HEK293 (cell line): Measurements from ENCODE around the gene PWWP2A.
"Not testable (repeated sequence)": the region's sequence is repeated elsewhere in the genome, so short reads cannot be mapped to it uniquely, and the experiment has no call there.

Experiments
- CTCF ChIA-PET: fragments of 350-600 bp; formaldehyde crosslinking; extraction: SDS; loops from one replicate; lab custom pipeline; 2021; ENCODE audit warnings: antibody characterized with exemption; lab: Yijun Ruan, JAX
- POLR2A ChIA-PET: fragments of 300-600 bp; formaldehyde crosslinking; extraction: SDS; loops from one replicate; lab custom pipeline; 2020; ENCODE audit warnings: antibody characterized with exemption, inconsistent platforms; lab: Yijun Ruan, JAX
- H3K27ac ChIP-seq: fragments of 200-500 bp; sonication (Bioruptor generic); 2 replicates; pipeline ENCODE4 v1.5.1; 2014; ENCODE audit warnings: low read depth, low read length, control low read depth, inconsistent platforms; ENCODE audit errors: extremely low read depth
- H3K36me3 ChIP-seq, 2 experiments: fragments of 200-500 bp in 1 of 2; sonication (Bioruptor generic) in 1 of 2; 1 replicate in 1 of 2; 2 replicates in 1 of 2; pipeline ENCODE4 v1.5.1; 2014 to 2017; ENCODE audit warnings: inconsistent platforms in 2 of 2, low read length in 2 of 2; ENCODE audit not compliant: control insufficient read depth in 2 of 2, insufficient read depth in 1 of 2
- H3K4me1 ChIP-seq: fragments of 200-500 bp; sonication (Bioruptor generic); 2 replicates; pipeline ENCODE4 v1.5.1; 2014; ENCODE audit warnings: mild to moderate bottlenecking, low read length, inconsistent platforms; ENCODE audit not compliant: control insufficient read depth, insufficient read depth
- H3K4me3 ChIP-seq: 2 replicates; pipeline ENCODE4 v1.5.1; 2011; ENCODE audit warnings: low read depth, mild to moderate bottlenecking, control low read depth, low read length, moderate library complexity
- H3K9me3 ChIP-seq: fragments of 200-500 bp; sonication (Bioruptor generic); 2 replicates; pipeline ENCODE4 v1.5.1; 2014; ENCODE audit warnings: low read depth, low read length, inconsistent platforms; ENCODE audit not compliant: control insufficient read depth, insufficient read depth
- ATF2 ChIP-seq: fragments of 450-650 bp; formaldehyde crosslinking; IDR thresholded peaks from 2 replicates; pipeline ENCODE4 v1.5.1; 2016; ENCODE audit warnings: missing biosample characterization, missing genetic modification characterization, low read depth
- BCL11A ChIP-seq: fragments of 450-650 bp; formaldehyde crosslinking; IDR thresholded peaks from 2 replicates; pipeline ENCODE4 v1.5.1; 2016; ENCODE audit warnings: low read depth, missing biosample characterization, missing genetic modification characterization
- CTCF ChIP-seq: fragments of 450-650 bp; formaldehyde crosslinking; IDR thresholded peaks from 2 replicates; pipeline ENCODE4 v1.5.1; 2016; ENCODE audit warnings: missing biosample characterization, missing genetic modification characterization
- HOXA7 ChIP-seq: sonication (generic); formaldehyde crosslinking; IDR thresholded peaks from 2 replicates; pipeline ENCODE4 v1.8.1; 2022; ENCODE audit warnings: missing genetic modification reagents, borderline replicate concordance
- MZF1 ChIP-seq: fragments of 450-650 bp; formaldehyde crosslinking; IDR thresholded peaks from 2 replicates; pipeline ENCODE4 v1.5.1; 2017; ENCODE audit warnings: missing biosample characterization, missing genetic modification characterization, borderline replicate concordance
- PRDM1 ChIP-seq: fragments of 450-650 bp; formaldehyde crosslinking; IDR thresholded peaks from 2 replicates; pipeline ENCODE4; 2016; ENCODE audit warnings: missing biosample characterization, missing genetic modification characterization
- PRDM6 ChIP-seq: fragments of 450-650 bp; formaldehyde crosslinking; IDR thresholded peaks from 2 replicates; pipeline ENCODE4 v1.5.1; 2017; ENCODE audit warnings: missing biosample characterization, missing genetic modification characterization
- REST ChIP-seq: fragments of 450-650 bp; formaldehyde crosslinking; IDR thresholded peaks from 2 replicates; pipeline ENCODE4 v1.5.1; 2016; ENCODE audit warnings: missing biosample characterization, missing genetic modification characterization
- ZFP41 ChIP-seq: fragments of 450-650 bp; formaldehyde crosslinking; IDR thresholded peaks from 2 replicates; pipeline ENCODE4 v1.5.1; 2016; ENCODE audit warnings: missing biosample characterization, missing genetic modification characterization, borderline replicate concordance
- ZFP69B ChIP-seq: fragments of 450-650 bp; formaldehyde crosslinking; IDR thresholded peaks from 2 replicates; pipeline ENCODE4 v1.5.1; 2016; ENCODE audit warnings: missing biosample characterization, missing genetic modification characterization
- ZNF404 ChIP-seq: fragments of 450-650 bp; formaldehyde crosslinking; IDR thresholded peaks from 2 replicates; pipeline ENCODE4 v1.5.1; 2017; ENCODE audit warnings: missing biosample characterization, missing genetic modification characterization
- ZNF549 ChIP-seq: fragments of 450-650 bp; IDR thresholded peaks from 2 replicates; pipeline ENCODE4 v1.5.1; 2018; ENCODE audit warnings: missing biosample characterization, missing genetic modification characterization, mild to moderate bottlenecking, inconsistent platforms, moderate library complexity
- ZNF623 ChIP-seq: fragments of 450-650 bp; formaldehyde crosslinking; IDR thresholded peaks from 2 replicates; pipeline ENCODE4 v1.5.1; 2016; ENCODE audit warnings: missing biosample characterization, missing genetic modification characterization
- ZNF658 ChIP-seq: fragments of 450-650 bp; formaldehyde crosslinking; IDR thresholded peaks from 2 replicates; pipeline ENCODE4; 2016; ENCODE audit warnings: missing biosample characterization, missing genetic modification characterization
- ZNF776 ChIP-seq: fragments of 450-650 bp; formaldehyde crosslinking; IDR thresholded peaks from 2 replicates; pipeline ENCODE4 v1.5.0; 2017; ENCODE audit warnings: missing biosample characterization, missing genetic modification characterization, borderline replicate concordance
- ZNF777 ChIP-seq: fragments of 450-650 bp; formaldehyde crosslinking; IDR thresholded peaks from 2 replicates; pipeline ENCODE4 v1.5.1; 2017; ENCODE audit warnings: missing biosample characterization, missing genetic modification characterization, borderline replicate concordance
- ZSCAN18 ChIP-seq: fragments of 450-650 bp; formaldehyde crosslinking; IDR thresholded peaks from 2 replicates; pipeline ENCODE4 v1.5.1; 2016; ENCODE audit warnings: missing biosample characterization, missing genetic modification characterization
- ZXDB ChIP-seq: fragments of 450-650 bp; formaldehyde crosslinking; IDR thresholded peaks from 2 replicates; pipeline ENCODE4 v1.5.1; 2016; ENCODE audit warnings: missing biosample characterization, missing genetic modification characterization

The PWWP2A gene

GRCh38 chr5:160151017-160151416 lies 31.8 kb upstream of the PWWP2A start:
- Histone ChIP-seq H3K9me3 (no peaks in the 10 kb centered on the region), H3K36me3 (no peaks in the 10 kb centered on the region), H3K4me3 (no peak overlapping the region), H3K4me1 (no peaks in the 10 kb centered on the region), H3K27ac (no peak overlapping the region)
- TF ChIP-seq REST (no peak), ZNF777 (tag by site-specific recombination) (no peak), ZSCAN18 (no peak), ZNF658 (tag by site-specific recombination) (no peak), MZF1 (no peak), ATF2 (no peak), PRDM6 (tag by site-specific recombination) (no peak), ZNF549 (tag by site-specific recombination) (no peak), ZFP41 (tag by site-specific recombination) (no peak), HOXA7 (no peak), ZFP69B (no peak), PRDM1 (tag by site-specific recombination) (no peak), ZNF776 (tag by site-specific recombination) (no peak), ZXDB (tag by site-specific recombination) (no peak), BCL11A (tag by site-specific recombination) (no peak), CTCF (tag by site-specific recombination) (no peak)
- POLR2A ChIA-PET: no interaction called here
- CTCF ChIA-PET: no interaction called here

- no peak overlapping the region for H3K4me3 ChIP-seq
- H3K27ac ChIP-seq: no peak overlapping the region
- H3K4me1 ChIP-seq: no peaks in the 10 kb centered on the region
- ChIA-PET CTCF (no interaction called here), POLR2A (no interaction called here)
- no peaks in the 10 kb centered on the region for H3K9me3 ChIP-seq
- TF ChIP-seq ZNF623 (tag by site-specific recombination) (peak; percentile 83), ZNF404 (tag by site-specific recombination) (no peak)
- no peaks in the 10 kb centered on the region for H3K36me3 ChIP-seq
Measured at GRCh38 chr5:160150381-160150780, 31.1 kb upstream of the PWWP2A start.

GRCh38 chr5:160144436-160144835 lies 25.2 kb upstream of the PWWP2A start:
- POLR2A ChIA-PET, H3K27ac ChIP-seq, H3K4me1 ChIP-seq, H3K9me3 ChIP-seq, H3K36me3 ChIP-seq, H3K4me3 ChIP-seq: not testable (repeated sequence)
- CTCF ChIA-PET: interaction anchor here (0.6 kb wide), 1 partner anchor 14 kb away, joined by 3 read pairs; no protein-coding TSS in a partner anchor
